GM12801 (cell line): ENCODE results near the gene ADARB1.

Experiments used
- CTCF ChIP-seq: IDR thresholded peaks from one replicate; pipeline ENCODE4 v1.5.1; 2011; ENCODE audit warnings: control low read depth; ENCODE audit not compliant: insufficient read length; ENCODE audit errors: extremely low read depth

ADARB1 gene

DNA sequence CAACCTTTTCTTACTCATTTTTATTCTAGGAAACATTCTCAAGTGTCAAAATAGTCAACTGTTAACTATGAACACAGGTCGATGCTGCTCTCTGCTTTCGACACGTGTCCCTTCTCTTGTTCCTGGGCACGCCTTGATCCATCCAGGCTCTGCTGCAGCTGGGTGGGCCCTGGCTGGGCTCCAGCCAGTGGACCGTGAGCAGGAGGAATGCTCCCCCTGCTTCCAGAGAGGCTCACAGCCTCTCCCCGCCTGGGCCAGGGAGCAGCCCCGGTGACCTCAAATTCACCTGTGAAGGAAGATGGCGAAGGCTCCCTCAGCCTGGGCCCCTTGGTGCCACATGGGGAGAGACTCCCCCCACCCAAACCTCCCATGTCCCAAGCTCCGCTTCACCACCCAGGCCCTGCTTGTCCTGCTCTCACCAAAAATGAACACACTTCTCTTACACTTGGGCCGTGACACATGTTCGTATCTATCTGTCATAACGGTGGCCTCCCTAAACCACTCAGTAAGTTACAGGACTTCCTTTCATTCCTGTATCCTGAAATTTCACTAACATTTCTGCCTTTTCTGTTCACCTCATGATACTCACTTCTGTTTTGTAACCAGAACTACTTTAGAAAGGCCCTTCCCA is 24.6 kb upstream of the ADARB1 start:
- TF ChIP-seq CTCF: no peak

DNA sequence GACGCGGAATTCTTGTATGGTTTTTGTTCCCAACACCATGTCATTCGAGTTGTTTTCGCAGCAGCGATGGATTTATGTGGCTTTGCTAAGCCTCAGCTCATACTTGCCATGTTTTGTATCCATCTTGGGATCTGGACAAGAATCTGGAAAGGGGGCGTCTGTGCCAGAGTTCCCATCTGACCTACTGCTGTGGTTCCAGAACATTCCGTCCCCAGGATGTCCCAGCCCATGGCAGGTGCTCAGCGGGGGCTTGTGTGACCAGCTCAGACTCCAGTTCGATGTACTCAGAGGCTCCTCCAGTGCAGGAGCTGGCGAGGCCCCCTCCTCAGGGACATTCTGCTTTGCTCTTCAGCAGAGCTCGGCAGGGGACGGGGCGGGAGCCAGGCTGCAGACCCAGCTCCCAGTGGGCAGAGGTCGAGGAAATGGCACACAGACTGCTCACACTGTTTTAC is 24.0 kb upstream of the ADARB1 start:
- TF ChIP-seq CTCF: no peak

DNA sequence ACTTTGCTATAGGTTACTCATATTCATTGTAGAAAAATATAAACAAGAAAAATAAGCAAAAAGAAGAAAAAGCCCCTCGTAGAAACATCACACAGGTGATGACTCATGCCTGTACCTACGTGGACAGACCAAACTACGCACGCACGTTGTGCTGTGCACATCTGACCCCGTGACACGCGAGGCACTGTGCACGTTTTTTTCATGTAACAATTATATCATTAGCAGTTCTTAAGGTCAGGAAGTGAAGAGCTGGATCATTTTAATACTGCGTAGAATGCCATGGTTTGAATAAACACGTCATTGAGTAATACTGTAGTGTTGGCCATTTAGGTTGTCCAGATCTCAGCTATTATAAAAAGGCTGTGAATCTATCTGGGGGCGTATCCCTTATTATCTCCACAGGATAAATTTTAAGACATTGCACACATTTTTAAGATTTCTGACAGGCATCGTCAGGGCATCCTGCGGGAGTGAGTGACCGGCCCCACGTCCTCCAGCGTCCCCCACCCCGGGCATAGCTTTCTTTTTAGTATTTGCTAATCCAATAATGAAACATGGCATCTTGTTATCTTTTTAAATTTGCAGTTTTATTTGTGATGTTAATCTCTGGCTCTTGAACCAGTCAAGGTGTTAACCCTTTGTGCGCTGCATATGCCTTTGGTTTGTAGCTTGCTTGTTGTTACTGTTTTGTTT is 23.4 kb upstream of the ADARB1 start:
- TF ChIP-seq CTCF: no peak

DNA sequence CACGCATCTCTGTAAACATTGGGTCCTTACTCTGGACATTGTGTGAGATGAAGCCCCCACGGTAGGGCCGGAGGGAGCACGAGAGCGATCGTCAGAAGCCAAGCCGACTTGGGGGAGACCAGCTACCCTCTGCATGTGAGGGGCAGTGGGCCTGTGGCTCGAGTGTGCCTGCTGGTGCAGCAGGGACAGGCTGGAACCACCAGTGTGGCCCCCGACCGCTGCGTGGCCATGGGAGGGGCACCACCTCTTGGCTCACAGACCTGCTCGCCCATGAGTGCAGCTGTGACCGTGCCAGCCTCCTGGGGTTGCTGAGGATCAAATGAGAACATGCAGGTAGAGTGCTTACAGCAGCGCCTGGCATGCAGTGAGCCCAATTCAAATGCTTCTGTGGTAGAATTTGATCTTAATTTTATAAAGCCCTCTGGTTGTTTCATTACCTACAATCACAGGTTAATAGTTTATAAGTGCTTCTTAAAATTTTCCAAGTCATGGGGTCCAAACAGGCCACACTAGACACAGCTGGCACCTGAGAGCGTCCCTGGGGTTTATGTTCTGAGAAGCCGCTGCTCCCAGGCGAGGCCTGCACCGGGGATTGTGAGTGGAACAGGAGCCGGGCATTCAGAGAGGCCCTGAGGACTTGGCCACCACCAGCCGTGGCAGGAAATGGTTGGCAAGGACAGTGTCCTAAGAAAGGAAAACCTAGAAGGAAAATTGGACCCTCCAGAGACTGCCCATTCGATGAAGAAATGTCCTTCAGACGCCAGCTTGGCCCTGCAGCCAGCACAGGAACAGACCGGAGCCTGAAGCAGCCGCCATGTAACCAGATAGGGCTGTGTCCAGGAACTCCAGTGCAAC is 22.6 kb upstream of the ADARB1 start:
- no peak for TF ChIP-seq CTCF

DNA sequence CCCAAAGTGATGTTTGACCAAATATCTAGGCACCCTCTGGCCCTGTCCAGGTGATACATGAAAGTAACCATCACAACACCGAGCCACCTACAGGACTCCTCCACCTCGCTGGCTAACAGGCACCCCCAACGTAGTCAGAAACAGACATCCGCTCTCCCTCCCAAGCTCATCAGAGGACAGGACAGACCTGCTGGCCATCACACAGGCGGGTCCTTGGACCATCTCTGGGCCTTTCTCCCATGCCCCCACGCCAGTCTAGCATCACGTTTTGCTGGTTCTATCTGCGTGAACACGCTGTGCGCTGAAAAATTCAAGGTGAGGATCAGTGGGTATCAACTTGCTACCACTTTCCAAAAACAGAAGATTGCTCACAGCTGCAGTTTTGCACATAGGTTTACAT is 21.4 kb upstream of the ADARB1 start:
- TF ChIP-seq CTCF: no peak

GRCh38 chr21:45053561-45054226 is 20.7 kb upstream of the ADARB1 start:
- no peak for TF ChIP-seq CTCF
